H1 (cell line): ENCODE data around the gene SV2A. TPM values are rescaled to one million over a fixed set of nuclear protein-coding genes. Genes with fewer than 3 reads are reported as not detected.

Experiments used
- CTCF ChIA-PET: fragments of 300-600 bp; sonication (Branson Sonifier 250); formaldehyde crosslinking; loops from one replicate; lab custom pipeline; 2021; ENCODE audit not compliant: partially characterized antibody; lab: Charles Lee
- POLR2A ChIA-PET: fragments of 300-600 bp; sonication (Branson Sonifier 250); formaldehyde crosslinking; loops from one replicate; lab custom pipeline; 2021; ENCODE audit warnings: inconsistent platforms; ENCODE audit not compliant: partially characterized antibody; lab: Charles Lee
- DNase-seq, 2 experiments: peaks; one replicate each; pipeline versions ENCODE4 v3.0.0 to v3.0.0-alpha.2; 2010 to 2022; ENCODE audit warnings: low spot score in 2 of 2, low read depth in 1 of 2, mixed read lengths in 1 of 2
- FAIRE-seq: peaks from 2 replicates; lab custom pipeline; 2011; peaks lifted over from hg19 to GRCh38; lab: Jason Lieb, UNC
- H2AFZ ChIP-seq: 2 replicates; pipeline ENCODE4 v1.8.1; 2012; ENCODE audit warnings: low read length, inconsistent platforms
- H2AK5ac ChIP-seq: 2 replicates; pipeline ENCODE4 v1.6.1; 2013; ENCODE audit warnings: low read depth, low read length
- H2BK120ac ChIP-seq: replicated peaks from 2 replicates; pipeline ENCODE3; 2013; ENCODE audit warnings: low read depth, low read length, inconsistent platforms
- H2BK12ac ChIP-seq: 2 replicates; pipeline ENCODE4 v1.6.1; 2013; ENCODE audit warnings: low read depth, low read length
- H2BK15ac ChIP-seq: 2 replicates; pipeline ENCODE4 v1.6.1; 2013; ENCODE audit warnings: low read length
- H2BK20ac ChIP-seq: 2 replicates; pipeline ENCODE4 v1.6.1; 2013; ENCODE audit warnings: low read length
- H2BK5ac ChIP-seq: 2 replicates; pipeline ENCODE4 v1.6.1; 2013; ENCODE audit warnings: low read depth, low read length
- H3K14ac ChIP-seq: 2 replicates; pipeline ENCODE4 v1.6.1; 2013; ENCODE audit warnings: inconsistent platforms; ENCODE audit not compliant: insufficient read length
- H3K18ac ChIP-seq: 2 replicates; pipeline ENCODE4 v1.6.1; 2013; ENCODE audit warnings: low read length; ENCODE audit errors: extremely low read depth
- H3K23ac ChIP-seq: 2 replicates; pipeline ENCODE4 v1.6.1; 2013; ENCODE audit warnings: inconsistent platforms; ENCODE audit not compliant: insufficient read length
- H3K23me2 ChIP-seq: 2 replicates; pipeline ENCODE4 v1.6.1; 2013; ENCODE audit warnings: low read depth, low read length
- H3K27ac ChIP-seq: 2 replicates; pipeline ENCODE4 v1.6.1; 2011; ENCODE audit warnings: low read depth, low read length, inconsistent platforms
- H3K27me3 ChIP-seq, 4 experiments: replicated peaks in 1 of 4; 1 replicate in 1 of 4; 2 replicates in 3 of 4; pipeline versions ENCODE4 v1.6.1 to v1.8.1; 2011 to 2013; ENCODE audit warnings: low read length in 3 of 4, mild to moderate bottlenecking in 3 of 4, inconsistent platforms in 2 of 4, mixed read lengths in 2 of 4, moderate library complexity in 1 of 4; ENCODE audit not compliant: control insufficient read depth in 3 of 4, insufficient read depth in 3 of 4; ENCODE audit errors: extremely low read depth in 1 of 4
- H3K36me3 ChIP-seq, 4 experiments: 2 replicates each; pipeline versions ENCODE4 v1.6.1 to v1.8.1; 2011 to 2013; ENCODE audit warnings: mild to moderate bottlenecking in 4 of 4, low read length in 3 of 4, moderate library complexity in 2 of 4, control low read depth in 1 of 4, inconsistent platforms in 1 of 4; ENCODE audit not compliant: insufficient read depth in 4 of 4, control insufficient read depth in 2 of 4
- H3K4ac ChIP-seq: replicated peaks from 2 replicates; pipeline ENCODE3; 2013; ENCODE audit warnings: low read length, low read depth, mixed read lengths, inconsistent platforms; ENCODE audit not compliant: insufficient read length
- H3K4me1 ChIP-seq, 4 experiments: replicated peaks in 1 of 4; 1 replicate in 1 of 4; 2 replicates in 3 of 4; pipeline versions ENCODE4 v1.6.1 to v1.8.1; 2011 to 2013; ENCODE audit warnings: low read length in 3 of 4, inconsistent platforms in 2 of 4, mixed read lengths in 1 of 4; ENCODE audit not compliant: insufficient read depth in 4 of 4, control insufficient read depth in 3 of 4
- H3K4me2 ChIP-seq, 2 experiments: 2 replicates each; pipeline versions ENCODE4 v1.6.1 to v1.8.1; 2011 to 2013; ENCODE audit warnings: low read depth in 2 of 2, low read length in 2 of 2, control low read depth in 1 of 2, inconsistent platforms in 1 of 2, mild to moderate bottlenecking in 1 of 2; ENCODE audit not compliant: insufficient read depth in 1 of 2
- H3K4me3 ChIP-seq, 4 experiments: fragments of 200-600, 300-600 bp in 1 of 4; sonication (generic), shearing (Covaris generic), sonication (Bioruptor Twin) in 1 of 4; 2 replicates each; pipeline versions ENCODE4 v1.5.1 to v1.8.1; 2011 to 2016; ENCODE audit warnings: low read length in 4 of 4, low read depth in 3 of 4, control low read depth in 2 of 4, inconsistent platforms in 2 of 4, mild to moderate bottlenecking in 2 of 4, mixed read lengths in 1 of 4, moderate library complexity in 1 of 4; ENCODE audit not compliant: insufficient read depth in 2 of 4; ENCODE audit errors: extremely low read depth in 1 of 4
- H3K56ac ChIP-seq: replicated peaks from 2 replicates; pipeline ENCODE3; 2013; ENCODE audit warnings: low read depth, mild to moderate bottlenecking, mixed read lengths, low read length, inconsistent platforms; ENCODE audit not compliant: insufficient read length
- H3K79me1 ChIP-seq: 2 replicates; pipeline ENCODE4 v1.6.1; 2013; ENCODE audit warnings: low read depth, low read length, control low read depth
- H3K79me2 ChIP-seq, 2 experiments: 2 replicates each; pipeline versions ENCODE4 v1.6.1 to v1.8.1; 2012 to 2013; ENCODE audit warnings: low read length in 2 of 2, mild to moderate bottlenecking in 2 of 2, inconsistent platforms in 1 of 2; ENCODE audit not compliant: insufficient read depth in 2 of 2, control insufficient read depth in 1 of 2
- H3K9ac ChIP-seq, 4 experiments: replicated peaks in 1 of 4; 1 replicate in 1 of 4; 2 replicates in 3 of 4; pipeline versions ENCODE4 v1.6.1 to v1.8.1; 2011 to 2013; ENCODE audit warnings: low read depth in 3 of 4, low read length in 3 of 4, control low read depth in 2 of 4, mild to moderate bottlenecking in 2 of 4, moderate library complexity in 2 of 4, inconsistent platforms in 1 of 4; ENCODE audit errors: extremely low read depth in 1 of 4
- H3K9me3 ChIP-seq, 2 experiments: 2 replicates each; pipeline versions ENCODE4 v1.6.1 to v1.8.1; 2012 to 2013; ENCODE audit warnings: mild to moderate bottlenecking in 2 of 2, moderate library complexity in 2 of 2, control low read depth in 1 of 2, inconsistent platforms in 1 of 2, low read depth in 1 of 2, low read length in 1 of 2, mixed read lengths in 1 of 2; ENCODE audit not compliant: insufficient read depth in 2 of 2
- H4K20me1 ChIP-seq, 2 experiments: replicated peaks in 1 of 2; 2 replicates each; pipeline versions ENCODE3 to v1.8.1; 2011 to 2013; ENCODE audit warnings: inconsistent platforms in 2 of 2, low read length in 2 of 2, mild to moderate bottlenecking in 1 of 2; ENCODE audit not compliant: insufficient read depth in 2 of 2, control insufficient read depth in 1 of 2
- H4K5ac ChIP-seq: 2 replicates; pipeline ENCODE4 v1.6.1; 2013; ENCODE audit warnings: low read length, low read depth, mixed read lengths, inconsistent platforms; ENCODE audit not compliant: insufficient read length
- H4K8ac ChIP-seq: 2 replicates; pipeline ENCODE4 v1.8.0; 2013; ENCODE audit warnings: mild to moderate bottlenecking, moderate library complexity, low read length, inconsistent platforms; ENCODE audit not compliant: insufficient read depth; ENCODE audit errors: extremely low read depth
- H4K91ac ChIP-seq: replicated peaks from 2 replicates; pipeline ENCODE3; 2013; ENCODE audit warnings: low read length, mixed read lengths, inconsistent platforms; ENCODE audit not compliant: insufficient read length
- CREB1 ChIP-seq: IDR thresholded peaks from 2 replicates; pipeline ENCODE4 v1.6.1; 2012; ENCODE audit warnings: inconsistent platforms
- GABPA ChIP-seq: IDR thresholded peaks from 2 replicates; pipeline ENCODE4 v1.6.1; 2011; ENCODE audit warnings: mild to moderate bottlenecking, low read length, moderate library complexity, borderline replicate concordance; ENCODE audit not compliant: insufficient read depth
- JUND ChIP-seq: IDR thresholded peaks from 2 replicates; pipeline ENCODE4 v1.6.1; 2011; ENCODE audit warnings: mild to moderate bottlenecking, improper control_type of control experiment, low read length
- NRF1 ChIP-seq: IDR thresholded peaks from 2 replicates; pipeline ENCODE4 v1.6.1; 2011; ENCODE audit warnings: mild to moderate bottlenecking, low read depth, low read length, improper control_type of control experiment
- POLR2A ChIP-seq, 2 experiments: IDR thresholded peaks; 1 replicate in 1 of 2; 2 replicates in 1 of 2; pipeline ENCODE4 v1.6.1; 2011; ENCODE audit warnings: low read depth in 2 of 2, low read length in 2 of 2, mild to moderate bottlenecking in 2 of 2; ENCODE audit errors: control extremely low read depth in 1 of 2
- POLR2AphosphoS5 ChIP-seq: IDR thresholded peaks from 2 replicates; pipeline ENCODE4 v1.6.1; 2011; ENCODE audit warnings: low read depth, low read length
- SIN3A ChIP-seq, 2 experiments: IDR thresholded peaks in 1 of 2; conservative IDR thresholded peaks in 1 of 2; 2 replicates each; pipeline ENCODE4 v1.6.1; 2011 to 2012; ENCODE audit warnings: low read length in 2 of 2, improper control_type of control experiment in 1 of 2, low read depth in 1 of 2, mild to moderate bottlenecking in 1 of 2
- TAF7 ChIP-seq: optimal IDR thresholded peaks from 2 replicates; pipeline ENCODE3; 2011; ENCODE audit warnings: low read depth, mild to moderate bottlenecking, inconsistent platforms, low read length, moderate library complexity, borderline replicate concordance
- USF2 ChIP-seq: IDR thresholded peaks from 2 replicates; pipeline ENCODE4 v1.6.1; 2011; ENCODE audit warnings: low read length, improper control_type of control experiment
- WGBS, 2 experiments: shearing (Covaris generic) in 1 of 2; methylation state at CpG; one replicate each; pipeline versions ENCODE4 v1.1.6 to v1.1.7; 2013 to 2015; ENCODE audit warnings: low lambda C conversion rate in 2 of 2, mixed read lengths in 2 of 2, inconsistent platforms in 1 of 2, low coverage in 1 of 2, missing lambda C conversion rate in 1 of 2; ENCODE audit not compliant: insufficient replicate concordance in 2 of 2, insufficient coverage in 1 of 2, insufficient read length in 1 of 2; ENCODE audit errors: extremely low coverage in 1 of 2, missing lambda C conversion rate in 1 of 2; 5-methylcytosine and 5-hydroxymethylcytosine counted together
- polyA plus RNA-seq, 7 experiments: library from polyadenylated mRNA; depleted of rRNA in 3 of 7; stranded (reverse) in 5 of 7; unstranded in 2 of 7; fragments of >200 nt in 5 of 7; fragments of 200-250 nt in 2 of 7; gene quantifications; 1 replicate in 5 of 7; 2 replicates in 1 of 7; 4 replicates in 1 of 7; pipeline versions ENCODE4 v1.2.1 to v1.2.3, GENCODE V29; 2011 to 2013; ENCODE audit warnings: missing spikeins in 2 of 7, mixed read lengths in 2 of 7
- total RNA-seq: library from RNA; stranded (reverse); fragmentation: NEBNext Ultra II Directional; extraction: Animal tissue kit (Norgen Biotek cat#: 25700); gene quantifications from 2 replicates; pipeline ENCODE4 v1.2.1, GENCODE V29; 2021

Gene SV2A
- total and polyA plus RNA-seq, 2 of the 8 experiments (the other 6 are each of a cell fraction or from before 2014, with no cell fraction given) = 41.8 to 51.8 TPM

- Histone ChIP-seq H3K9ac (no peak overlapping the region), H3K27me3 (no peaks in the 10 kb centered on the region), H3K4me3 (peak overlapping the region in 3 of 4 experiments; percentile 17 to 55 (median 24); a peak in 5 of 8 replicates), H3K9me3 (no peaks in the 10 kb centered on the region), H4K8ac (no peak overlapping the region), H3K23me2 (peaks cover 2% of the 10 kb centered on the region; the same call in 1 of the 2 replicates), H4K5ac (no peak overlapping the region), H3K23ac (no peak overlapping the region), H3K18ac (no peak overlapping the region), H3K14ac (no peak overlapping the region), H3K36me3 (no peaks in the 10 kb centered on the region), H2BK120ac (no peak overlapping the region), H4K91ac (no peak overlapping the region), H3K4me2 (peak overlapping the region; percentile 64 to 77), H4K20me1 (no peaks in the 10 kb centered on the region), H2BK20ac (no peak overlapping the region), H3K56ac (no peak overlapping the region), H2BK5ac (peak overlapping the region; percentile 2; the same call in 1 of the 2 replicates), H2BK15ac (no peak overlapping the region; the same call in 1 of the 2 replicates), H3K79me2 (no peaks in the 10 kb centered on the region), H2AFZ (0 out of 2 replicates have a peak overlapping the region, but pooled peaks have one; percentile 82), H3K79me1 (no peaks in the 10 kb centered on the region), H3K4ac (no peak overlapping the region), H2BK12ac (0 out of 2 replicates have a peak overlapping the region, but pooled peaks have one; percentile 41), H2AK5ac (no peak overlapping the region), H3K27ac (no peak overlapping the region), H3K4me1 (peaks cover 5 to 22% (median 13%) of the 10 kb centered on the region in 4 experiments)
- FAIRE-seq = no peak
- ChIA-PET CTCF (interaction anchor here (0.7 to 2.3 kb wide), 4 partner anchors 21 to 250 kb away, joined by 3 to 6 read pairs (median 4); no protein-coding TSS in a partner anchor), POLR2A (interaction anchor here (0.6 to 5.8 kb wide), 13 partner anchors 8 to 227 kb away, joined by 3 to 65 read pairs (median 3); partner anchors contain the start of gene SF3B4)
- WGBS, 2 experiments = 18% methylated on average over 8 of the region's 8 CpGs; no CpG with 5 or more reads in 1 of the 2 experiments
- no peak for DNase-seq
- TF ChIP-seq TAF7 (no peak), POLR2A (IDR thresholded peaks at IDR 0.05; ENCODE audit: control extremely low read depth in 1 of 2, low read depth in 2 of 2, low read length in 2 of 2) (peak in 1 of 2 experiments; percentile 59; a peak in 1 of 3 replicates), NRF1 (no peak), SIN3A (conservative IDR thresholded peaks at IDR 0.05 in 1 of 2, IDR thresholded peaks at IDR 0.05 in 1 of 2; ENCODE audit: low read depth in 1 of 2, low read length in 2 of 2) (no peak), JUND (no peak), USF2 (no peak), POLR2AphosphoS5 (peak; percentile 35; the same call in 1 of the 2 replicates), CREB1 (no peak), GABPA (no peak)
Observed at GRCh38 chr1:149936992-149937705, 19.5 kb upstream of the SV2A start.
